T1000 (cell line): ENCODE results near the gene CEACAM19.
A peak's percentile ranks its signal among the peaks of the same experiment; 100 is the strongest.
"Not testable (repeated sequence)": the region's sequence is repeated elsewhere in the genome, so short reads cannot be mapped to it uniquely, and the experiment has no call there.

Source experiments
- DNase-seq: peaks from one replicate; lab custom pipeline; 2025; ENCODE audit warnings: mixed read lengths; lab: John Stamatoyannopoulos, UW

Gene CEACAM19

GRCh38 chr19:44675521-44675920 lies 4.2 kb downstream of the CEACAM19 start:
- no peak for DNase-seq

DNA sequence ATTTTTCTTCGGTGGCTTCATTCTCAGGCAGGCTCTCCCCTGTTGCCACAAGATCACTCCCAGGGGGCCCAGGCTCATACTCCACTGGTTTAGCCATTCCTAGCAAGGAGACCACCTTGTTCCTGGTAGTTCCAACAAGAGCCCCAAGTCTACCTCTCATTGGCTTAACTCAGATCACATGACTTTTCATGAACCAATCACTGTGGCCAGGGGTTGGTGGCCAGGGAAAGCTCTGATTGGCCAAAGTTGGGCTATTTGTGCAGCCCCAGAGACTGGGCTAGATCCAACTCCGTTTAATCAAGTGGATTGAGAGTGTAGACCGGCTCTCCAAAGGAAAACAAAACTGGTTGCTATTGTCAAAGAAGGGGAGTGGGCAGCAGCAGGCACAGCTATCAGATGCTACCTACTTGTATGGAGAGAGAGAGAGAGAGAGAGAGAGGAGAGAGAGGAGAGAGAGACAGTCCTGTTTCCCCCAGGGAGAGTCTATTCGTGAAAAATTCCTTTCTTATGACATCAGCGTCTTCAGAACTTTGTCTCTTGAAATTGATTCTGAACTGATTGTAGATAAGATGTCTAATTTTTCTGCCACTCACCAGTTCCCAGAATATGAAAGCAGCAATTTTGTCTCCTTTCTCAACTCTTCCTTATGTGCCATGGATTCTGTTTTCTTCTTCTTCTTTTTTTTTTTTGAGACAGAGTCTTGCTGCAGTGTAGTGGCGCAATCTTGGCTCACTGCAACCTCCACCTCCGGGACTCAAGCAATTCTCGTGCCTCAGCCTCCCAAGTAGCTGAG lies 5.9 kb downstream of the CEACAM19 start:
- peak; percentile 58 for DNase-seq

GRCh38 chr19:44680536-44680935 lies 9.3 kb downstream of the CEACAM19 start:
- no peak for DNase-seq

GRCh38 chr19:44681992-44682790 lies 10.9 kb downstream of the CEACAM19 start:
- no peak for DNase-seq

- no peak for DNase-seq
These were observed 11.5 kb downstream of the CEACAM19 start for GRCh38 chr19:44682807-44683206.

DNA sequence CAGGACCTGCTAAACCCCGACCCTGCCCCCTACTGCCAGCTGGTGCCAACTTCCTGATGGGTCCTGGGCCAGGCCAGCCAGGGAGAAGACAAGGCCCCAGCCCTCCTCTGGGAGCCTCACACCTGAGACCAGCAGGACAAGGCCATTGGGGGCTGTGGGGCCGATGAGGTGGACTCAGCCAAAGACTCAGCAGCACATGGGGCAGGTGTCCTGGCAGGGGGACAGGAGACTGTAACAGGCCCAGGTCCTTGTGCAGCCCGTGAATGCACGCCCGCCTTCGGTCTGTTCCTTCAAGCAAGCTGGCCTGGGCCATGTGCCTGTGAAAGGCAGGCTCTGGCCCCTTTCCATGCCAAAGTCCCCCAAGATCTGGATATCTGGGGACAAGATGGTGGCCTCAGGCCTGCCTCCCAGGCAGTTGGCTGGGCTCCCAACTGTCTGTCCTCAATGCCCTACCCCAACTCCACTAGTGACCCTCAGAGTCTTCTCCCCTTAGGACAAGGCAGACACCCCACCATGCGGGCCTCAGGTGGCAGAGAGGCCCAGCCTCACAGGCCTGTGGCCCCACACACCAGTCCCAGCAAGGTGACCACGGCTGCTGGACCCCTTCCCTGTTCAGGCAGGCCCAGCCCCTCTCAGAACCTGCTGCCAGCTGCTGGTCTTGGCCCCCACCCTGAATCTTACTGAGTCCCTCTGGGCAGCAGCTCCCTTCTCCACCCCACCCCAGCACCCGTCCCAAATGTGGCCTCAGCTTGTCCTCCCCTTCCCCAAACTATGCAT lies 12.3 kb downstream of the CEACAM19 start:
- DNase-seq: no peak

GRCh38 chr19:44684396-44684795 lies 13.1 kb downstream of the CEACAM19 start:
- not testable (repeated sequence) for DNase-seq

DNA sequence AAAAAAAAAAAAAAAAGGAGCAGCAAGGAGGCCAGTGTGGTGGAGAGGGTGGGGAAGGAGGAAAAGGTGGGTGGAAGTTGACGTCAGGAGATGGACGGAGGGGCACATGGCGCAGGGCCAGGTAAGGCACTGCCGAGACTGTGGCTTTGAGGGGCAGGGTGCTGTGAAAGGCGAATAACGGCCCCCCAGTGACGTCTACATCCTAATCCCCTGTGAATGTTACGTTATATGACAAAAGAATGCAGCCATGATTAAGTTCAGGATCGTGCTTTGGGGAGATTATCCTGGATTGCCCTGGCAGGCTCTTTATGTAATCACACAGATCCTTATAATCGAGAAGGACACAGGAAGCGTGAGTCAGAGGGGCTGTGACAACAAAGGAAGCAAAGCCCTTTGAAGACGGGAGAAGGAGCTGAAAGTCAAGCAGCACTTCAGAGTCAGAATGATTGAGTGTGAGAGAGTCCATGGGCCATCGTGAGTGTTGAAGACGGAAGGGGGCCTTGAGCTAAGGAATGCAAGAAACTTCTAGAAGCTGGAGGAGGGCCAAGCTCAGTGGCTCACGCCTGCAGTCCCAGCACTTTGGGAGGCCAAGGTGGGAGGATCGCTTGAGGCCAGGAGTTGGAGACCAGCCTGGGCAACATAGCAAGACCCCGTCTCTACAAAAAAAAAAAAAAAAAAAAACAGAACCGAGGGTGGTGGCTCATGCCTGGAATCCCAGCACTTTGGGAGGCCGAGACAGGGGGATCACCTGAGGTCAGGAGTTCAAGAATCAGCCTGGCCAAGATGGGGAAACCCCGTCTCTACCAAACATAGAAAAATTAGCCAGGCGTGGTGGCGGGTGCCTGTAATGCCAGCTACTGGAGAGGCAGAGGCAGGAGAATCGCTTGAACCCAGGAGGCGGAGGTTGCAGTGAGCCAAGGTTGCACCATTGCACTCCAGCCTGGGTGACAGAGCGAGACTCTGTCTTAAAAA lies 13.9 kb downstream of the CEACAM19 start:
- peak; percentile 37 for DNase-seq

GRCh38 chr19:44685877-44686276 lies 14.6 kb downstream of the CEACAM19 start:
- no peak for DNase-seq

DNA sequence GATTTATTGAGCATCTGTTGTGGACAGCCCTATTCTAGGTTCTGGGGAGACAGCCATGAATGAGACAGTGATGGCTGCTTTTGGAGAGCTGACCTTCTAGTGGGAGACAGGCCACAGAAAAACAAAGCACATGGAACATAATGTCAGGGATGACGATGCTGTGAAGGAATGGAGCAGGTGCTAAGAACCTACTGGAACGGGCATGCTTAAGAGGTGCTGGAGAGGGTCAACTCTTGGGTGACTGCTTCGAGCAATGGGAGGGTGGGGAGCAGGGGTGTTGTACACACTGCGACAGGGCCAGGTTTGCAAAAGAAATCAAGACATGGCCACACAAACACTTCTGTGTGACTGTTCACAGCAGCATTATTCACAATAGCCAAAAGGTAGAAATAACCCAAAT lies 15.6 kb downstream of the CEACAM19 start:
- no peak for DNase-seq

GRCh38 chr19:44687888-44688287 lies 16.6 kb downstream of the CEACAM19 start:
- no peak for DNase-seq

DNA sequence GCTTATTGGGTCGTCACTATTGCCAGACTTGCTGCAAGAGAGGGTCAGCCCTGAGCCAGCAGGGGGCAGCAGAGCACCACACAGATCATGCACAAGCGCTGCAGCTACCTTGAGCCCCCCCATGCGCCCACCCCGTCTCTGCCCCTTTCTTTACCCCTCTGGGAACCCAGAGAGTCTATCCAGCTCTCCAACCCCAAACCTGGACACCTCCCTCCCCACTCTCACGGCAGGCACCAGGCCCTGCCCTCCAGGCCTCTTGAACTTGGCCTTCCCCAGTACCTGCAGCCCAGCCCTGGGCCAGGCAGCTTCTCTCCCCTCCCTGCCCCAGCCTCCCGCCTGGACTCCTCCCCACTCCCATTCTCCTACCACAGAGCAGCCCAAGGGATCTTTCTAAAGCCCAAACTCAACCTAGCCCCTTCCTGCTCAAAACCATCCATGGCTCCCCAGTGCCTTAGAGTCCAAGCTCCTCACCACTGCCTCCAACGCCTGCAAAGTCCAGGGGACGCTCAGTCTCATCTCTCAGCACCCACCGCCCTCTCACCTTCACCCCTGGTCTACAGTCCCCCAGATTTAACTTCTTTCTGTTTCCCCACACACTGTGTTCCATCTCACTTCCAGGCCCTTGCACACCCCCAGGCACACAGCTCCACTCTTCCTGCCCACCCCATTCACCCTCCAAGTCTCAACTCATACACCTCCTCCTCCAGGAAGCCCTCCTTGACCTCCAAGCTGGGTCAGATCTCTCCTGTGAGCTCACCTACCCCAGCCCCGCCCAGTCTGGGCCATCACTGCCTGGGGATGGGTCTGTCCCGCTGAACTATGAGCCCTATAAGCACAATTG lies 18.2 kb downstream of the CEACAM19 start:
- peak; percentile 32 for DNase-seq

- DNase-seq: no peak
These were observed 18.8 kb downstream of the CEACAM19 start for GRCh38 chr19:44690131-44690440.

DNA sequence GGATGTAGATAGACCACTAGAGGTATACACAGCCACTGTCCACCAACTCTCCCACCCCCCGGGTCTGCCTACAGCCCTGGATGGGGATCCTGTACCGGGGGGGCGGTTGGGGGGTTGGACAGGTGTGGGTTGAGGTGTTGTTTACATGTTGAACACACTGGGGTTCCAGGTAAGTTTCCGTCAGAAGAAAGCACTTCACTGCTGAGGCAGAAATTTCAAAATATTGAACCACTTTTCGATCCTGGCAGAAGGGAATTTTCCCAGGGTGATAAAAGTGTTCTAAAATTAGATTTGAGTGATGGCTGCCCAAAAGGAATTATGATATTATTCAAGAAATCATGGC lies 21.1 kb downstream of the CEACAM19 start:
- no peak for DNase-seq

DNA sequence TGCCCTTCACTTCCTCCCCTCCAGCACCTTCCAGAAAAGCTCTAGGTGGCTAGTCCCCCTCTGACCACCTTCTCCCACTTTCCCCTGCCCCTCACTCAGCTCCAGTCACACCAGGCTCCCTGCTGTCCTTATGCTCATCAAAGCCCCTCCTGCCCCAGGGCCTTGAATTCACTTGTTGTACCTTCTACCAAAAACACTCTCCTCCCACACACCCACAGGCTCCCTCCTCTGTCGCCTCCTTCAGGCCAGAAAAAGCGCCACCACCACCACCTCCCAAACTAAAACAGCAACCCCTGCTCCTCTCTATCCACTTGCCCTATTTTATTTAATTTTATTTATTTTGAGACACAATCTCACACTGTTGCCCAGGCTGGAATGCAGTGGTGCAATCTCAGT lies 22.9 kb downstream of the CEACAM19 start:
- DNase-seq: no peak

- DNase-seq: no peak
These were observed 25.8 kb downstream of the CEACAM19 start for GRCh38 chr19:44696939-44697669.

- no peak for DNase-seq
These were observed 26.4 kb downstream of the CEACAM19 start for GRCh38 chr19:44697670-44698034.

- no peak for DNase-seq
These were observed 27.4 kb downstream of the CEACAM19 start, which contains the start of gene CEACAM16 for GRCh38 chr19:44698492-44699201. TSS of gene CEACAM16 (plus strand) at chr19:44699151. CDS start at chr19:44701457, 2,306 bp downstream.

- DNase-seq: no peak
These were observed 29.3 kb downstream of the CEACAM19 start for GRCh38 chr19:44700547-44700946.
